ENCODE data around the gene NOS3. TPM values are rescaled to one million over a fixed set of nuclear protein-coding genes. Genes with fewer than 3 reads are reported as not detected.

Gene NOS3
- polyA plus RNA-seq, 1 of the 3 experiments (the other 2 are of a cell fraction), result 0.41 TPM

- no peak for DNase-seq
- H4K20me1 ChIP-seq (ENCODE audit: insufficient read depth), result no peaks in the 10 kb centered on the region
- peaks cover 27% of the 10 kb centered on the region for H3K27me3 ChIP-seq (ENCODE audit: insufficient read depth)
- no peaks in the 10 kb centered on the region for H3K9me2 ChIP-seq
- no peak overlapping the region for H3K4me3 ChIP-seq (ENCODE audit: low read depth in 2 of 2, low read length in 1 of 2)
- no peak overlapping the region for H3K9ac ChIP-seq
- ChIA-PET CTCF (interaction anchor here (0.7 to 27.1 kb wide), 35 partner anchors 10 to 195 kb away, joined by 3 to 761 read pairs (median 15); partner anchors contain the start of genes ATG9B and NOS3), POLR2A (interaction anchor here (0.7 to 5.5 kb wide), 14 partner anchors 8 to 176 kb away, joined by 3 to 41 read pairs (median 5); no protein-coding TSS in a partner anchor)
- no peak; the same call in 1 of the 2 replicates for TF ChIP-seq SMC3 (IDR thresholded peaks at IDR 0.05; ENCODE audit: low read depth, low read length)
- TF ChIP-seq FOSL2 (IDR thresholded peaks at IDR 0.05; ENCODE audit: borderline replicate concordance, low read depth), result no peak
- TF ChIP-seq TEAD4 (IDR thresholded peaks at IDR 0.05; ENCODE audit: borderline replicate concordance, insufficient read depth), result no peak
- TF ChIP-seq NFIC (IDR thresholded peaks at IDR 0.05; ENCODE audit: borderline replicate concordance), result no peak
- TF ChIP-seq TCF12 (IDR thresholded peaks at IDR 0.05), result no peak
- no peak for TF ChIP-seq MXI1 (IDR thresholded peaks at IDR 0.05; ENCODE audit: low read depth, low read length)
- no peak for TF ChIP-seq CTCF (IDR thresholded peaks at IDR 0.05)
- TF ChIP-seq RAD21 (IDR thresholded peaks at IDR 0.05; ENCODE audit: low read length), result no peak
- no peak for TF ChIP-seq JUND (IDR thresholded peaks at IDR 0.05)
- TF ChIP-seq GABPA (IDR thresholded peaks at IDR 0.05; ENCODE audit: low read depth), result no peak
- no peak for TF ChIP-seq POLR2AphosphoS5 (IDR thresholded peaks at IDR 0.05; ENCODE audit: low read depth, low read length)
- no peak for TF ChIP-seq RCOR1 (IDR thresholded peaks at IDR 0.05; ENCODE audit: low read length)
- no peak for TF ChIP-seq MEF2A (IDR thresholded peaks at IDR 0.05; ENCODE audit: borderline replicate concordance, low read depth)
- no peak for TF ChIP-seq YY1 (IDR thresholded peaks at IDR 0.05; ENCODE audit: low read depth)
- TF ChIP-seq PBX3 (IDR thresholded peaks at IDR 0.05), result no peak
- TF ChIP-seq IRF3 (IDR thresholded peaks at IDR 0.05; ENCODE audit: low read depth, low read length), result no peak
- TF ChIP-seq EZH2phosphoT487 (IDR thresholded peaks at IDR 0.05; ENCODE audit: borderline replicate concordance, low read depth), result no peak
- no peak for TF ChIP-seq TAF1 (IDR thresholded peaks at IDR 0.05; ENCODE audit: borderline replicate concordance, low read depth, low read length)
- TF ChIP-seq EP300 (IDR thresholded peaks at IDR 0.05; ENCODE audit: borderline replicate concordance in 1 of 2, low read depth in 1 of 2, low read length in 1 of 2), result no peak
- no peaks in the 10 kb centered on the region for H3K79me2 ChIP-seq (ENCODE audit: insufficient read depth)
- H3K36me3 ChIP-seq (replicated peaks in 1 of 2; ENCODE audit: control insufficient read depth in 1 of 2, insufficient read depth in 2 of 2, low read length in 1 of 2), result no peaks in the 10 kb centered on the region
- H3F3A ChIP-seq (replicated peaks; ENCODE audit: insufficient read depth), result no peaks in the 10 kb centered on the region
- H3K9me3 ChIP-seq, result no peaks in the 10 kb centered on the region
- H3K27ac ChIP-seq (ENCODE audit: low read depth in 2 of 2, low read length in 1 of 2), result peak overlapping the region in 1 of 2 experiments; percentile 97; a peak in 2 of 4 replicates
- no peak overlapping the region for H3K4me2 ChIP-seq
- no peak overlapping the region for H2AFZ ChIP-seq (ENCODE audit: low read depth)
- peaks cover 0 to 88% of the 10 kb centered on the region in 2 experiments; a peak in 2 of 4 replicates for H3K4me1 ChIP-seq (ENCODE audit: control insufficient read depth in 1 of 2, insufficient read depth in 2 of 2, low read depth in 1 of 2, low read length in 1 of 2)
- WGBS (ENCODE audit: low lambda C conversion rate), result 64% methylated on average over 18 of the region's 18 CpGs
Observed at GRCh38 chr7:150963707-150964559, 26.9 kb upstream of the NOS3 start.
